Chondrocyte (in vitro differentiated cells): ENCODE results near the gene MKI67. TPM values are rescaled to one million over a fixed set of nuclear protein-coding genes. Genes with fewer than 3 reads are reported as not detected.
"Not testable (repeated sequence)": the region's sequence is repeated elsewhere in the genome, so short reads cannot be mapped to it uniquely, and the experiment has no call there.

Experiments used
- DNase-seq: peaks from one replicate; pipeline ENCODE4 v3.0.0; 2021; ENCODE audit warnings: mixed read lengths, low spot score
- H3K27ac Mint-ChIP-seq: one replicate; pipeline ENCODE4 v1.8.0; 2021; ENCODE audit warnings: mild to moderate bottlenecking, moderate library complexity, mixed read lengths; ENCODE audit not compliant: unreplicated experiment
- H3K27me3 Mint-ChIP-seq: 2 replicates; pipeline ENCODE4 v1.8.0; 2021; ENCODE audit warnings: low read depth, mixed read lengths
- H3K36me3 Mint-ChIP-seq: 2 replicates; pipeline ENCODE4 v1.8.0; 2021; ENCODE audit warnings: low read depth, mixed read lengths
- H3K4me1 Mint-ChIP-seq: 2 replicates; pipeline ENCODE4 v1.8.0; 2021; ENCODE audit warnings: low read depth, mild to moderate bottlenecking, mixed read lengths
- H3K4me3 Mint-ChIP-seq: one replicate; pipeline ENCODE4 v1.8.0; 2021; ENCODE audit warnings: mild to moderate bottlenecking, moderate library complexity, mixed read lengths; ENCODE audit not compliant: unreplicated experiment
- H3K9me3 Mint-ChIP-seq: 2 replicates; pipeline ENCODE4 v1.8.0; 2021; ENCODE audit warnings: low read depth, mixed read lengths
- total RNA-seq: library from RNA; stranded (reverse); gene quantifications from 3 replicates; pipeline ENCODE4 v1.2.1, GENCODE V29; 2021
- TF ChIP-seq, protein P1 (sequence below): fragments of 200-600 bp; sonication (generic); IDR thresholded peaks from 2 replicates; pipeline ENCODE4 v1.5.0; 2021; ENCODE audit warnings: antibody characterized with exemption, mild to moderate bottlenecking, moderate library complexity

Gene MKI67
- total RNA-seq, 1 donor from 2014 or later = 17.1 TPM

DNA sequence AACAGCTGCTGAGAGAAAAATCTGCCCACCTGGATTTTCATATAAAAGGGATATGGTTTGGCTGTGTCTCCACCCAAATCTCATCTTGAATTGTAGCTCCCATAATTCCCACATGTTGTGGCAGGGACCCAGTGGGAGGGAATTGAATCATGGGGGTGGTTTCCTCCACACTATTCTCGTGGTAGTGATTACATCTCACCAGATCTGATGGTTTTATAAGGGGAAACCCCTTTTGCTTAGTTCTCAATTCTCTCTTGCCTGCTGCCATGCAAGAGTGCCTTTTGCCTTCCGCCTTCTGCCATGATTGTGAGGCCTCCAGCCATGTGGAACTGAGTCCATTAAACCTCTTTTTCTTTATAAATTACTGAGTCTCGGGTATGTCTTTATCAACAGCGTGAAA lies 20.8 kb upstream of the MKI67 start:
- Mint-ChIP-seq H3K4me3 (no peak overlapping the region), H3K9me3 (no peaks in the 10 kb centered on the region), H3K27me3 (peaks cover 13% of the 10 kb centered on the region)

DNA sequence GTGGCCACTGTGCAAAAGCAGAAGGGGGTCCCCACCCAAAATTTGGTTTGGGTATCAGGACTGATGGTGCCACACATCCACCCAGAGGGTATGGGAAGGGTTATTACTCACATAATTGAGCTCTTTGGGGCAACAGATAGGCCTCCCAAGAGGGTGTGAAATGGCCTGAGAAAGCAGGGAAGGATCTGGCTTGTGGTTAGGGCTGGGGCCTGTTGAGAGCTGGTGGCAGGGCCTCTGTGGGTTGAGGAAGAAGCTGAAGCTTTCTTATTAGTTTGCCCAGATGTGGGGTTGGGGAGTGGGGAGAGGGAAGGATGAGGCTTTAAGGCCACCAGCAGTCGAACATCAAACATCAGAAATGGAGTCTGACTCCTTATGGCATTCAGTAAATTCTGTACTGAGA lies 18.3 kb upstream of the MKI67 start:
- H3K36me3 Mint-ChIP-seq = no peaks in the 10 kb centered on the region
- H3K27me3 Mint-ChIP-seq = peaks cover 8% of the 10 kb centered on the region
- no peak overlapping the region for H3K4me3 Mint-ChIP-seq
- TF ChIP-seq, protein P1, sequence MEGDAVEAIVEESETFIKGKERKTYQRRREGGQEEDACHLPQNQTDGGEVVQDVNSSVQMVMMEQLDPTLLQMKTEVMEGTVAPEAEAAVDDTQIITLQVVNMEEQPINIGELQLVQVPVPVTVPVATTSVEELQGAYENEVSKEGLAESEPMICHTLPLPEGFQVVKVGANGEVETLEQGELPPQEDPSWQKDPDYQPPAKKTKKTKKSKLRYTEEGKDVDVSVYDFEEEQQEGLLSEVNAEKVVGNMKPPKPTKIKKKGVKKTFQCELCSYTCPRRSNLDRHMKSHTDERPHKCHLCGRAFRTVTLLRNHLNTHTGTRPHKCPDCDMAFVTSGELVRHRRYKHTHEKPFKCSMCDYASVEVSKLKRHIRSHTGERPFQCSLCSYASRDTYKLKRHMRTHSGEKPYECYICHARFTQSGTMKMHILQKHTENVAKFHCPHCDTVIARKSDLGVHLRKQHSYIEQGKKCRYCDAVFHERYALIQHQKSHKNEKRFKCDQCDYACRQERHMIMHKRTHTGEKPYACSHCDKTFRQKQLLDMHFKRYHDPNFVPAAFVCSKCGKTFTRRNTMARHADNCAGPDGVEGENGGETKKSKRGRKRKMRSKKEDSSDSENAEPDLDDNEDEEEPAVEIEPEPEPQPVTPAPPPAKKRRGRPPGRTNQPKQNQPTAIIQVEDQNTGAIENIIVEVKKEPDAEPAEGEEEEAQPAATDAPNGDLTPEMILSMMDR = no peak
- H3K9me3 Mint-ChIP-seq = no peaks in the 10 kb centered on the region
- no peaks in the 10 kb centered on the region for H3K4me1 Mint-ChIP-seq
- DNase-seq = no peak
- H3K27ac Mint-ChIP-seq = no peak overlapping the region

More for the DNA sequence above, 20.8 kb upstream of the MKI67 start:
- Mint-ChIP-seq H3K27ac (no peak overlapping the region), H3K4me1 (peaks cover 3% of the 10 kb centered on the region), H3K36me3 (no peaks in the 10 kb centered on the region)
- TF ChIP-seq, protein P1 = no peak
- no peak for DNase-seq

DNA sequence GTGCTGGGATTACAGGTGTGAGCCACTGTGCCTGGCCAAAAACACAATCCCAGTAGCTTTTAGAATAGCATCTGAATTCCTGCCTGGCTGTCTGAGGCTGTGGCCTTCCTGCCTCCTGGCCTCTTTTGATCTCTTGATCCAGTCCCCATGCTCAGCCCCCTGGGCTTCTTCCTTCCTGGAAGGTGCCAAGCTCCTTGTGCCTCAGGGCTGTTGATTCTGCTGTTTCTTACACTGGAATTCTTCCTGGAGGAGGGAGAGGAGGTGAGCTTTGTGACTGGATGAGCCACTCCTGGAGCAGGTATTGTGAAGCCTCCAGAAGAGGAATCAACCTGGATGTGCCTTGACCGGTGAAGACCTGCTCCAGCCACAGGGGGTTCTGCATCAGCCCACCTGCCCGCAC lies 17.3 kb upstream of the MKI67 start:
- H3K4me1 Mint-ChIP-seq = no peaks in the 10 kb centered on the region
- H3K27ac Mint-ChIP-seq = no peak overlapping the region
- H3K9me3 Mint-ChIP-seq = no peaks in the 10 kb centered on the region
- H3K4me3 Mint-ChIP-seq = no peak overlapping the region
- no peaks in the 10 kb centered on the region for H3K36me3 Mint-ChIP-seq
- DNase-seq = no peak
- peaks cover 8% of the 10 kb centered on the region for H3K27me3 Mint-ChIP-seq
- TF ChIP-seq, protein P1 = no peak

DNA sequence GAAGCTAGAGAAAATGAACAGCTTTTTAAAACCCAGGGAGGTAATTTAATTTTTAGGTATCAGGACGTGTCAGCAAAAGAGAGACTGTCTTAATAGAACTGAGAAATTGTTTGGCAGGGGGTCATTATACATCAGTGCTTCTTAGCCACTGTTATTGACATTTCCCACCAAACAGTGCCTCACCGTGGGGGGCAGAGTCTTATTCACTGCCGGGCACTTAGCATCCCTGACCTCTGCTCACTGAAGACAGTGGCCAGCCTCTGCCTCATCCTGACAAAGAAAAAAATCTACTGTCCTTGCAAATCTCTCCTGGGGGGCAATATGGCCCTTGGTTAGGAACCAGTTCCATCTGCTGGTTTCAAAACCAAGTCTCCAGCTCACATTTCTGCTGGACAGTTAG lies 14.2 kb upstream of the MKI67 start:
- no peaks in the 10 kb centered on the region for H3K27me3 Mint-ChIP-seq
- no peak overlapping the region for H3K27ac Mint-ChIP-seq
- no peaks in the 10 kb centered on the region for H3K36me3 Mint-ChIP-seq
- DNase-seq = no peak
- H3K9me3 Mint-ChIP-seq = no peaks in the 10 kb centered on the region
- TF ChIP-seq, protein P1 = no peak
- H3K4me1 Mint-ChIP-seq = no peaks in the 10 kb centered on the region
- H3K4me3 Mint-ChIP-seq = no peak overlapping the region

DNA sequence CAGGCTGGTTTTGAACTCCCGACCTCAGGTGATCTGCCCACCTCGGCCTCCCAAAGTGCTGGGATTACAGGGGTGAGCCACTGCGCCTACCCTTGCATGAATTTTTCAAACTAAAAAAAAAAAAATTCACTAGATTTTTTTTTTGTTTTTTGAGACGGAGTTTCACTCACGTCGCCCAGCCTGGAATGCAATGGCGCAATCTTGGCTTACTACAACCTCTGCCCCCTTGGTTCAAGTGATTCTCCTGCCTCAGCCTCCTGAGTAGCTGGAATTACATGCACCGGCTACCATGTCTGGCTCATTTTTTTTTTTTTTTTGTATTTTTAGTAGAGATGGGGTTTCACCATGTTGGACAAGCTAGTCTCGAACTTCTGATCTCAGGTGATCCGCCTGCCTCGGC lies 12.2 kb upstream of the MKI67 start:
- not testable (repeated sequence) for H3K27me3 Mint-ChIP-seq, H3K27ac Mint-ChIP-seq, H3K9me3 Mint-ChIP-seq, H3K36me3 Mint-ChIP-seq, H3K4me1 Mint-ChIP-seq, H3K4me3 Mint-ChIP-seq, DNase-seq

DNA sequence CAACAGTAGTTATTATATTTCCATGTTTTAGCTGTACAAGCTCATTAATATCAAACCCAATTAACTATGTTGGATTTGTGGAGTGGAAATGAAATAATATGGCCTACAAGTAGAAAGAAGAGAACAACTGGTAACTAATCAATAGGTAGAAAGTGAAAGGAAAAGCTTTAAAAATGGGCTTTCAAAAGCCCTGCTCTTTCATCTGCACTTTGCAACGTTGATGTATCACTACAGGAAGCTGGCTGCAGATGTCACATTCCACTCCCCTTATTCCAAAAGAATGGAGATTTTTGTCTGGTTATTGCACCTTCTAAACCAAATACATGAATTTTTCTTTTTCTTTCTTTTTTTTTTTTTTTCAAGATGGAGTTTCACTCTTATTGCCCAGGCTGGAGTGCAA lies 11.7 kb upstream of the MKI67 start:
- no peak overlapping the region for H3K4me3 Mint-ChIP-seq
- no peaks in the 10 kb centered on the region for H3K36me3 Mint-ChIP-seq
- no peaks in the 10 kb centered on the region for H3K27me3 Mint-ChIP-seq
- TF ChIP-seq, protein P1 = no peak
- no peaks in the 10 kb centered on the region for H3K4me1 Mint-ChIP-seq
- no peak overlapping the region for H3K27ac Mint-ChIP-seq
- DNase-seq = no peak
- no peaks in the 10 kb centered on the region for H3K9me3 Mint-ChIP-seq
